Activated CD4-positive, alpha-beta T cell treated with anti-CD3 and anti-CD28 coated beads, Interleukin-2, amount 50 U/mL, for 16 hours (primary cell): ENCODE measurements around the gene CNKSR3.
"Not testable (repeated sequence)": the region's sequence is repeated elsewhere in the genome, so short reads cannot be mapped to it uniquely, and the experiment has no call there.

ENCODE experiments used
- DNase-seq: peaks from one replicate; pipeline ENCODE4 v3.0.0-alpha.2; 2020

CNKSR3 gene

GRCh38 chr6:154526996-154527395, 16.5 kb upstream of the CNKSR3 start:
- DNase-seq, result no peak

GRCh38 chr6:154522576-154522975, 12.1 kb upstream of the CNKSR3 start:
- DNase-seq, result no peak

- DNase-seq, result no peak
These were observed 10.9 kb upstream of the CNKSR3 start for GRCh38 chr6:154521412-154521811.

GRCh38 chr6:154520280-154520679, 9.8 kb upstream of the CNKSR3 start:
- DNase-seq, result no peak

GRCh38 chr6:154518396-154518795, 7.9 kb upstream of the CNKSR3 start:
- DNase-seq, result no peak

GRCh38 chr6:154516276-154516675, 5.8 kb upstream of the CNKSR3 start:
- DNase-seq, result no peak

GRCh38 chr6:154515826-154516225, 5.3 kb upstream of the CNKSR3 start:
- DNase-seq, result no peak

GRCh38 chr6:154515076-154515475, 4.6 kb upstream of the CNKSR3 start:
- not testable (repeated sequence) for DNase-seq

- DNase-seq, result no peak
These were observed 4.0 kb upstream of the CNKSR3 start for GRCh38 chr6:154514481-154514880.

GRCh38 chr6:154513601-154514320, 3.3 kb upstream of the CNKSR3 start:
- DNase-seq, result no peak

- no peak for DNase-seq
These were observed 1.7 kb upstream of the CNKSR3 start for GRCh38 chr6:154512201-154512600.

- DNase-seq, result no peak
These were observed 1.3 kb upstream of the CNKSR3 start for GRCh38 chr6:154511791-154512190.

GRCh38 chr6:154509421-154510143, 903 bp downstream of the CNKSR3 start:
- DNase-seq, result no peak

- DNase-seq, result no peak
These were observed 1.7 kb downstream of the CNKSR3 start for GRCh38 chr6:154508573-154509375.

- no peak for DNase-seq
These were observed 3.2 kb downstream of the CNKSR3 start for GRCh38 chr6:154506991-154507898.

- DNase-seq, result no peak
These were observed 3.9 kb downstream of the CNKSR3 start for GRCh38 chr6:154506582-154506981.

GRCh38 chr6:154506108-154506507, 4.4 kb downstream of the CNKSR3 start:
- no peak for DNase-seq

GRCh38 chr6:154504865-154505449, 5.5 kb downstream of the CNKSR3 start:
- DNase-seq, result no peak

GRCh38 chr6:154504102-154504501, 6.4 kb downstream of the CNKSR3 start:
- DNase-seq, result no peak

GRCh38 chr6:154503658-154504057, 6.8 kb downstream of the CNKSR3 start:
- no peak for DNase-seq

- no peak for DNase-seq
These were observed 7.9 kb downstream of the CNKSR3 start for GRCh38 chr6:154502553-154502952.

GRCh38 chr6:154501578-154501868, 9.0 kb downstream of the CNKSR3 start:
- no peak for DNase-seq
